GM18858 (cell line): ENCODE measurements around the gene CAMLG.
"Not testable (repeated sequence)": the region's sequence is repeated elsewhere in the genome, so short reads cannot be mapped to it uniquely, and the experiment has no call there.

ENCODE experiments used
- ATAC-seq: cut with Tn5 transposase; IDR thresholded peaks from one replicate; pipeline ENCODE4 v1.9.1; 2021; ENCODE audit not compliant: unreplicated experiment

Gene CAMLG

DNA sequence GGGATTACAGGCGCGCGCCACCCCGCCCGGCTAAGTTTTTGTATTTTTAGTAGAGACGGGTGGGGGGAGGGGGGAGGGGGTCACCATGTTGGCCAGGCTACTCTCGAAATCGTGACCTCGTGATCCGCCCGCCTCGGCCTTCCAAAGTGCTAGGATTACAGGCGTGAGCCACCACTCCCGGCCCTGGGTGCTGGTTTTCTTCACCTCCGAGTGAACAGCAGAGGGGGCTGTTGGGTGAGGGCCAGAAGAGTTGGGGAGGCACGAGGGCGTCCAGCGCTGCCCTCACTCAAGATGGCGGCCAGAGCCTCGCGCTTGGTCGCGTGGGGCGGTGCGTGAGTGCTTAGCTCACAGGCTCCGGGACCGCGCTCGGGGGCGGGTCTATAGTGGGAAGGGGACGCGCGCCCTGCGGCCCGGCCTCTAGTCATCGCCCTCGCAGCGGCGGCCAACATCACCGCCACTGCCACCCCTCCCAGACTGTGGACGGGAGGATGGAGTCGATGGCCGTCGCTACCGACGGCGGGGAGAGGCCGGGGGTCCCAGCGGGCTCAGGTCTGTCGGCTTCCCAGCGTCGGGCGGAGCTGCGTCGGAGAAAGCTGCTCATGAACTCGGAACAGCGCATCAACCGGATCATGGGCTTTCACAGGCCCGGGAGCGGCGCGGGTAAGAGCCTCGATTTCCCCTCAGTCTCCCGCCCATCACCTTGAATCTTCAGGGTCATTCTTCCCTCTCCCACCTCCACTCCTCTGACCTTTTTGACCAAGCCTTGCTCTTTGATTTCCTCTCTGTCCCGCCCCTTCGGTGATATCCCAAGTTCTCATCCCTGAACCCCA, at the start of gene CAMLG:
TSS of gene CAMLG (plus strand) at position 416 of the 830 bp plus-strand sequence. CDS start at position 489, 73 bp downstream.
- peak; percentile 88 for ATAC-seq

DNA sequence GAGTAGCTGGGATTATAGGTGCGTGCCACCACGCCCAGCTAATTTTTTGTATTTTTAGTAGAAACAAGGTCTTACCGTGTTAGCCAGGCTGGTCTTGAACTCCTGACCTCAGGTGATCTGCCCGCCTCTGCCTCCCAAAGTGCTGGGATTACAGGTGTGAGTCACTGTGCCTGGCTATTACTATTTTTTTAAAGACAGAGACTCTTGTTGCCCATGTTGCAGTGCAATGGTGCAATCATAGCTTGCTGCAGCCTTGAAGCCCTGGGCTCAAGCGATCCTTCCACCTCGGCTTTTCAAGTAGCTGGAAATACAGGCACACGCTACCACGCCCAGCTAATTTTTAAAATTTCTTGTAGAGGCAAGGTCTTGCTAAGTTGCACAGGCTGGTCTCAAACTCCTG, 48.2 kb upstream of the CAMLG start:
- not testable (repeated sequence) for ATAC-seq

DNA sequence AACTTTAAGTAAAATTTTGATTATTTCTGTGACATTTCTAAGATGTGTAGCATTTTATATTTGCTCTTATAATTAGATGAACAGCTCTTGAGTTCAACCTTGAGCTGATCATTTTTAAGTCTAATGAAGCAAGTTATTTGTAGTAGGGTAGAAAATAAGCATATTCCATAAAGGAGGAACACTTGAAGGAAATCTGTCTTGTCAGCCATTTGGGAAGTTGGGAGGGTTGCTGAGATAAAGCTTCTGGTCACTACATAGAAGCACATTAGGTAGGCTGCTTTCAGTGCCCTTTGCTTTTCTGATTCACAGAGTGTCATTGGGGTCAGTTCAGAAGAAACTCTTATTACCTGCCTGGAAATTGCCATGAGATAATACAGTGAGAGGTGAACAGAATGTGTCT, 45.6 kb upstream of the CAMLG start:
- ATAC-seq = no peak

DNA sequence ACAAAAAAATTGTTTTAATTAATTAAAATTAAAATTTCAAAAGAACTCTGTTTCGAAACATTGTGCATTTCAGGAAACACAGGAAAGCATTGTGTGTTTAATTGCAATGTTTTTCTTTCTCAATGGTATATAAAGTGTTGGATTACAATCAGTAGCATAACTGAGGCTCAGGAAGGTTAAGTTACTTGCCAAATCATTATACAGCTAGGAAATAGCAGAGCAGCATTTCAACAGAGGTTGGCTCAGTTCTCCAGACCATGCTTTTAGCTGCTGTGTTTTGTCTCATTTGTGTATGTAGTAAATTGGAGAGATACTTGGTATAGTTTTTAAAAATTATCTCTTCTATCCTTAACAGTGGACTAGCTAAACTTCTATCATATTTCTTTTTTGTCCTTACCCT, 30.0 kb upstream of the CAMLG start:
- no peak for ATAC-seq

DNA sequence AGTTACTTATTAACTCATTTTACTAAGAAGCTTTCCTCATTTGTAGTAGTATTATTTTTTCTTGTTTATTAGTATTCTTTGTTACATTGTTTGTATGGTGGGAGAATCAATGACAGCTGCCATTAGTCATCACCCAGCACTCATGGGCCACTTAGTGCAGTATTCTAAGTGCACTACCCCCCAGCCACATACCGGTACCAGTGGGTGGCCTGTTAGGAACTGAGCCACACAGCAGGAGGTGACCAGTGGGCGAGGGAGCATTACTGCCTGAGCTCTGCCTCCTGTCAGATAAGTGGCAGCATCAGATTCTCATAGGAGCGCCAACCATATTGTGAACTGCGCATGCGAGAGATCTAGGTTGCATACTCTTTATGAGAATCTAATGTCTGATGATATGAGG, 24.2 kb upstream of the CAMLG start:
- ATAC-seq = no peak

DNA sequence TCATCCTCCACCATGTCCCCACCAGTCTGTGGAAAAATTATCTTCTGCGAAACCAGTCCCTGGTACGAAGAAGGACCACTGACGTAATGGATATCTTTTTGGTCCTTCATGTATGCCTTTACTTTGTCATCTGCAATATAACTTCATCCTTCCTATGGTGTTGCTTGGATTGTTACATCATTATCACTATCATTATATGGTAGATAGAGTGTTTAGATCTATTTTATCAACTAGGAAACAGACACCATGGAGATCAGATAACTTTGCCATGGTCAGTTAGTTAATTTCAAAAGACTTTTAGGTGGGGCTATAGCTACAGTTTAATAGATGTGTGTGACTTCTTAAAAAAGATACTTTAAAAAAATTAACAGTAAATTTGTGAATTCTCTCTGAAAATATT, 23.8 kb upstream of the CAMLG start:
- no peak for ATAC-seq

DNA sequence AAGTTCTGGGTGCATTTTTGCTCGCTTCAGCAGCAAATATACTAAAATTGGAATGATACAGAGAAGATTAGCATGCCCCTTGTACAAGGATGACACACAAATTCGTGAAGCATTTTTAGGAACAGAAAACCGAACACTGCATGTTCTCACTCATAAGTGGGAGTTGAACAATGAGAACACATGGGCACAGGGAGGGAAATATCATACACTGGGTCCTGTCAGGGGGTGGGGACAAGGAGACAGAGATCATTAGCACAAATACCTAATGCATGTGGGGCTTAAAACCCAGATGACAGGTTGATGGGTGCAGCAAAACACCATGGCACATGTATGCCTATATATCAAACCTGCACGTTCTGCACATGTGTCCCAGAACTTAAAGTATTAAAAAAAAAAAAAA, 22.9 kb upstream of the CAMLG start:
- not testable (repeated sequence) for ATAC-seq

DNA sequence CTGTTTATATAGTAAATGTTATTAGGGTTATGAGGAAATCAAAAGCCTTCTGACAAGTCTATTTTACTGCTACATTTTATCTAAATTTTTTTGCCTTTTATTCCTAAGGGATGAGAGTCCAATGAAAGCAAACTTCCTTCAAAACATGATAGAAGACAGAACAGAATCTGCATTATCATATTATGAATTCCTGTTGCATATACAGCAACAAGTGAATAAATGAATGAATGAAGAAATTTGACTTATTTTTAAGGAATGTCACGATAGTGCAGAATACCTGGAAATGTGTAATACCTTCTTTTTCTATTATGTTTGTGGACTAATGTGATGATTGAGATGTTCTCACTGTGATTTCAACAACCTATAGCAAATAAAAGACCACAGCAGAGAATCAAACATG, 13.5 kb upstream of the CAMLG start:
- no peak for ATAC-seq

DNA sequence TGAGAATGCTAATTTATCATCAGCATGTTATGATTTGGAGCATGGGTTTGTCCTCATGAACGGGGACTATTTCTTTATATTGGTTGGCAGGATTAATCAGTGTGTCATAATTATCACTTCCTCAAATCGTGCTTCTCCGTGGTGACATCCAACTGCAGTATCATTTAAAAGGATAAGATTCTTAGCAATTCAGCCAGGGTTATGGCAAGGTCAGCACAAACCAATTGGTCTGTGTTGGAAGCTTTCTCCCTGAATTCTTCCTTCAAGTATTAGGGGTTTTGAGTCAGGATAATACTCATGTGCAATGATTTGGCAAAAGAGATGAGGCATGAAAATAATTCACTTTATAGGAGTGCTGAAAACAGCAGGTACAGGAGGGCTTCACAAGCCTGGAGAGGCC, 5.5 kb upstream of the CAMLG start:
- ATAC-seq = no peak

DNA sequence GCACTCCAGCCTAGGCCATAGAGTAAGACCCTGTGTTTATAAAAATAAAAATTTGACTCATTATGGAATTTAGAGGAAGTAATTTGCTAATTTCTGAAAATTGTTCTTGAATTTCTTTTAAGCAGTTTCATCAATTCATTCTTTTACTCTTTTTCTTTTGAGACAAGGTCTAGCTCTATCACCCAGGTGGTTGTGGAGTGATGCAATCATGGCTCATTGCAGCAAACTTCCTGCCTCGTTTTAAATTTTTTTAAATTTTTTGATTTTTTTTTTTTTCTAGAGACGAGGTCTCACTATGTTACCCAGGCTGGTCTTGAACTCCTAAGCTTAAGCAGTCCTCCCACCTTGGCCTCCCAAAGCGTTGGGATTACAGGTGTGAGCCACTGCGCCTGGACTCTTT, 3.1 kb upstream of the CAMLG start:
- ATAC-seq = no peak

DNA sequence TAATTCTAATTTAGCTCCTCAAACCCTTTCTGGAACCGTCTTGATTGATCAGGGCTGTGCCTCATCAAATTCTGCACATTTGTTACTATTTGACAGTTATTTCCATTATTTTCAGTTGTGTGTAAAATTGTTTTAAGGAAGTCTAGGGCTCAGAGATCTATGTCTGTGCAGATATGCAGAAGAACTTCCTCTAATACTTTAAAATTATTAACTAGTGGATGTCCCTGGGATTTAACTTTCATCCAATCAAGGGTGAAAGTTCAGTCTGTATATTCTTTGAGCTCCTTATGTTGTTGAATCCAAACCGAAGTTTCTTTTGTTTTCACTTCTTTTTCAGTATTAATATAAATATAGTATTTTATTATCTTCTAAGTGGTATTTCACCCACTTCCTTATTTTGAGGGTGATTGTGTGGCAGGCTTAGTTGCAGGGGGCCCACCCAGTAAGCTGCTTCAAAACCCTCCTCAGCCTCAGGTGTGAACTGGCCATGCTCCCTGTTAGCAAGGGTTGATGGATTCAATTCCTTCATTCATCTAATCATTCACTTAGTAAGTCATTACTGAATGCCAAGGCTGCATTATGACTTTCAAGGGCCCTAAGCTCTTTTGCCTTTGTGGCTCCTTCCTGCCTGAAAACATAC, 2.1 kb upstream of the CAMLG start:
- no peak for ATAC-seq

DNA sequence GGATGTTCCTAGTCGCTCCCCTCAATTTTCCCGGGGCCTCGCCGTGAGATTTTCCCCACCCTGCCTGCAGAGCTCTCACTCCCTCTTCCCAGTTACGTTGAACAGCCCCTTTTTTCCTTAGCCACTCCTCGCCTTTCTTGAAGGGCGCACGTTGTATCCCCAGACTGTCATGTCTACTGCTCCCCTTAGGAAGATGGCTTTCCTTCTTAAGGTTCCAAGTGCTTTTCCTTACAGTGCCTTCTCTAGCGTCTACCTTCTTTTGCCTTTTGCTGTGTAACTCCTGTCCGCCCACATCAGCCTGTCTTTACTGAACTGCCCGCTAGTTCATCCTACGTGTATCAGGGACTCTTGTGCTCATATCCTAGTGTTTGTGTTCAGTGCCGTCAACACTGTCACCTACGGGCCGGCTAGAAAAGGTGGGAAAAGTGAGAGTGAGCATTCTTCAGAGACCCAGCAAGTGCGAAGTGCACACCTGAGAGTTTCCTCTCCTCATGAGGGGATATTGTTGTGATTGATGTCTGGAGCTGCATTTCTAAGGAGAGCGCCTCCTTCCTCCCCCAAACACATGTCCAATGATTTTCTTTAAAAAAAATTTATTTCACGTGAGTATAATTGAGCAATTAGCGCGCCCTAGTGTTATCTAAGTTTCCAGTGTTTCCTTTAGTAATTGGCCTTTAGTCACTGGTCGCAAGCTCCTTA, 764 bp downstream of the CAMLG start:
- no peak for ATAC-seq

DNA sequence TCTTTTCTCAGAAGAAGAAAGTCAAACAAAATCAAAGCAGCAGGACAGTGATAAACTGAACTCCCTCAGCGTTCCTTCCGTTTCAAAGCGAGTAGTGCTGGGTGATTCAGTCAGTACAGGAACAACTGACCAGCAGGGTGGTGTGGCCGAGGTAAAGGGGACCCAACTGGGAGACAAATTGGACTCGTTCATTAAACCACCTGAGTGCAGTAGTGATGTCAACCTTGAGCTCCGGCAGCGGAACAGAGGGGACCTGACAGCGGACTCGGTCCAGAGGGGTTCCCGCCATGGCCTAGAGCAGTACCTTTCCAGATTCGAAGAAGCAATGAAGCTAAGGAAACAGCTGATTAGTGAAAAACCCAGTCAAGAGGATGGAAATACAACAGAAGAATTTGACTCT, 2.7 kb downstream of the CAMLG start:
- ATAC-seq = no peak

DNA sequence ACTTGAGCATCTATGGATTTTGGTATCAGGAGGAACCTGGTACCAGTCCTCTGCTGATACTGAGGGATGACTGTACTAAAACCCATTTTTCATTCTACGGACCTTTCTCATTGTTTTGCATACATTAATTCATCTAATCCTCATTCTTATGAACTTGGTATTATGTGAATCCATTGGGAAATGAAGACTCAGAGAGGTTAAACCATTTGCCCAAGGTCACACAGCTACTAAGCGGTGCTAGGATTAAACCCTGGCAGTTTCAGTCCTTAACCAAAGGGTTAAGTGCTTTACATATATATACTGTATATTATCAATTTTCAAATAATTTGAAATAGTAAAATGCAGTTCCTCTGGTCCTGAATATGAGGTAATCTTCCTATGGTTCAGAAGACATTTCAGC, 3.8 kb downstream of the CAMLG start:
- no peak for ATAC-seq

DNA sequence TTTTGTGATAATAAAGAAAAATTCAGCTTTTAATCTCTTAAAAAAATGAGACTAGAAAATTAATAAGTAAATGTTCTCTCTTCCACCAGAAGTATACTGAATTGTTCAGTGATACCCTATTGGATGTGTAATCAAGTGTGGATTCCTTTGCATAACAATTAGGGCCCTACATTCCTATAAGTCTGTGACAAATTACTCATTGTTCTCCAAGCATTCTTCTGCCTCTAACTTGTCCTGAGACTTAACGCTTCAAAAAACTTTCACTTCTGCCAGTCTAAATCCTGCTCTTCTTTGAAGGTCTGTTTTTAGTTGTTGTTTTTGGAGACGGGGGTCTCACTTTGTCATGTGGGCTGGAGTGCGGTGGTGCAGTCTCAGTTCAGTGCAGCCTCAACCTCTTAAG, 11.1 kb downstream of the CAMLG start:
- no peak for ATAC-seq

DNA sequence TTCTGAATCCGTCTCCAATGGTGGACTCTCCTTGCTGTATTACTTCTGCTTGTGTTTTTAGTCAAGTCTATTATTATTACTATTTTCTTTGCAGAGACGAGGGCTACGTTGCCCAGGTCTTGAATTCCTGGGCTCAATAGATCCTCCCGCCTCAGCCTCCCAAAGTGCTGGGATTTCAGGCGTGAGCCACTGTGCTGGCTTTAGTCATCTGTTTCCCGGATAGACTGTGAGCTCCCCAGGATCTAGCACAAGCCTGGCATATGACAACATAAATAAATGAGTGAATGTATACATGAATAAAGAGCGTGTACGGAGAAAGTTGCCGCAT, 19.8 kb downstream of the CAMLG start:
- ATAC-seq = no peak

DNA sequence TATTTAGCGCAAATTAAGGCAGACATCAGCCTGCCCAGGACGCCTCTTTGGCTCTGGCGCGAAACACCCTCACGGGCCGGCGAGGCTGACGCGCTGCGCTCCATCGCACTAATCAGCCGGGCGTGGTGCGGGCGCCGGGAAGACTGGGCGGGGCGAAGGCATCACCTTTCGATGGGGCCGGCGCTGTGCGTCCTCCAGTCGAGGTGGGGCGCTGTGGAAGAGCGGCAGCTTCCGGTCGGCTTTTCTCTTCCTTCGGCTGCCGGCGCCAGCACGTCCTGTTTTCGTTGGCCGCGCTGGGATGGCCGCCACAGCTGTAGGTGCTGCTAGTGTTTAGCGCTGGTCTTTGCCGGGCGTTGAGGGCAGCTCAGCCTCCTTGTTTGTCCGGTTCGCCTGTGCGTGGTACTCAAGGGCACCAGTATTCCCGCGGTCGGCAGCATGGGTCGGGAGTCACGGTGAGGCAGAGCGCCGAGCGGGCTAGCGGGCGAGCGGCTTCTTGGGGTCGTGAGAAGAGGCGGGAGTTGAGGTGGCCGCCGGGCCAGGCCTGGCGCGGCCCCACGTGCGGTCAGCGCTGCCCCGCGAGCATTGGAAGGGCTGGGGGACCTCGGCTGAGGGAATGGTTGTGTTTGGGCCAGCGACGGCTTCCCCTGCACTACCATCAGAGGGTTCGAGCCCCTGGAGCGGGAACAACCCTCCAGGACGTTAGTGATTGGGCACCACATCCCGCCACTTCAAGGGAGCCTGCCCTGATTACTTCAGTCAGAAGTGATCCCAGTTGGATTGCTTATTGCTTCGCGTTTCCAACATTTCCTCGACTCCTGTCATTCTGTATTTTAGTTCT, 20.4 kb downstream of the CAMLG start, which contains the start of gene DDX46:
TSS of gene DDX46 (plus strand) at position 276 of the 838 bp plus-strand sequence. CDS start at position 436, 160 bp downstream.
- peak; percentile 92 for ATAC-seq

DNA sequence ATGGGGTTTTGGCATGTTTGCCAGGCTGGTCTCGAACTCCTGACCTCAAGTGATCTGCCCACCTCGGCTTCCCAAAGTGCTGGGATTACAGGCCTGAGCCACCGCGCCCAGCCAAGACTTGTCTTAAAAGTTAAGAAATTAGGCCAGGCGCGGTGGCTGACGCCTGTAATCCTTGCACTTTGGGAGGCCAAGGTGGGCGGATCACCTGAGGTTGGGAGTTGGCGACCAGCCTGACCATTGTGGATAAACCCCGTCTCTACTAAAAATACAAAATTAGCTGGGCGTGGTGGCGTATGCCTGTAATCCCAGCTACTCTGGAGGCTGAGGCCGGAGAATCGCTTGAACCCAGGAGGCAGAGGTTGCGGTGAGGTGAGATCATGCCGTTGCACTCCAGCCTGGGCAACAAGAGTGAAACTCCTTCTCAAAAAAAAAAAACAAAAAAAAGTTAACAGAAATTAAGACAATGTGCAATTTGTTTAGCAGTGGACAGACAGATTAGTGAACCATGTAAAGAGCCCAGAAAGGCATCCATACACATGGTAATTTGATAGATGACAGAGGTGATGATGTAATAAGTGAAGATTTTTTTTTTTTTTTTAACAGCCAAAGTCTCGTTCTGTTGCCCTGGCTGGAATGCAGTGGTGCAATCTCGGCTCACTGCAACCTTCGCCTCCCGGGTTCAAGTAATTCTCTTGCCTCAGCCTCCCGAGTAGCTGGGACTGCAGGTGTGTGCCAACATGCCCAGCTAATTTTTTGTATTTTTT, 29.4 kb downstream of the CAMLG start:
- ATAC-seq = not testable (repeated sequence)

DNA sequence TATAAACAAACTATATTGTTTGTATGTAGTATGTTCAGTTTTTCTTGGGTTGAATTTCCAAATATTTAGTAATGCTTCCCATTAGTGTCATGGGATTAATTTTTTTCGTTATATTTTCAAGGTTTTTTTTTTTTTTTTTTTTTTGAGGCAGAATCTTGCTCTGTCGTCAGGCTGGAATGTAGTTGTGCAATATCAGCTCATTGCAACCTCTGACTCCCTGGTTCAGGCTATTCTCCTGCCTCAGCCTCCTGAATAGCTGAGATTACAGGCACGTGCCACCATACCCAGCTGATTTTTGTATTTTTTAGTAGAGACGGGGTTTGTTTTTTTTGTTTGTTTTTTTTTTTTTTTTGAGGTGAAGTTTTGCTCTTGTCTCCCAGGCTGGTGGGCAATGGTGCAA, 30.9 kb downstream of the CAMLG start:
- ATAC-seq = no peak

DNA sequence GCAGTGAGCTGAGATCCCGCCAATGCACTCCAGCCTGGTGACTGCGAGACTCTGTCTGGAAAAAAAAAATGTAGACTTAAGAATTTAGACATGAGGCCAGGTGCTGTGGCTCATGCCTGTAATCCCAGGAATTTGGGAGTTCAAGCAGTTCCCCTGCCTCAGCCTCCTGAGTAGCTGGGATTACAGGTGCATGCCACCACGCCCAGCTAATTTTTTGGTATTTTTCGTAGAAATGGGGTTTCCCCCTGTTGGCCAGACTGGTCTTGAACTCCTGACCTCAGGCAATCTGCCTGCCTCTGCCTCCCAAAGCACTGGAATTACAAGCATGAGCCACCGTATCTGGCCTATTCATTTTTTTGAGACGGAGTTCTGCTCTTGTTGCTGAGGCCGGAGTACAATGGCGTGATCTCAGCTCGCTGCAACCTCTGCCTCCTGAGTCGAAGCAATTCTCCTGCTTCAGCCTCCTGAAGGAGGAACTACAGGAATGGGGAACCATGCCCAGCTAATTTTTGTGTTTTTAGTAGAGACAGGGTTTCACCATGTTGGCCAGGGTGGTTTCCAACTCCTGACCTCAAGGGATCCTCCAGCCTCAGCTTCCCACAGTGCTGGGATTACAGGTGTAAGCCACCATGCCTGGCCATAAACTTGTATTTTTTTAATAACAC, 34.2 kb downstream of the CAMLG start:
- ATAC-seq = no peak
